Vagina (tissue), 2 donors: ENCODE data around the gene KIAA0513.

ENCODE experiments used
- CTCF ChIP-seq, 3 experiments: fragments of 450-650 bp in 2 of 3; fragments of 200-600 bp in 1 of 3; sonication (generic) in 1 of 3; IDR thresholded peaks; one replicate each; pipeline ENCODE4 v1.5.1; 2017 to 2019; ENCODE audit warnings: antibody characterized with exemption in 3 of 3, mild to moderate bottlenecking in 2 of 3, moderate library complexity in 2 of 3
- POLR2A ChIP-seq, 2 donors: fragments of 450-650 bp; IDR thresholded peaks; one replicate each; pipeline ENCODE4 v1.6.1; 2017; ENCODE audit warnings: antibody characterized with exemption in 2 of 2, mild to moderate bottlenecking in 2 of 2, moderate library complexity in 2 of 2

- TF ChIP-seq CTCF (IDR thresholded peaks at IDR 0.05) (no peak), POLR2A (IDR thresholded peaks at IDR 0.05) (no peak)
Measured at GRCh38 chr16:85092309-85092708, 64.7 kb downstream of the KIAA0513 start.
